ENCODE measurements around the gene TSPAN4.

- no peak for TF ChIP-seq POLR2A (IDR thresholded peaks at IDR 0.05)
- no peak for TF ChIP-seq CTCF (IDR thresholded peaks at IDR 0.05)
Measured at GRCh38 chr11:816433-816779, 26.2 kb upstream of the TSPAN4 start.

All from lower leg skin (tissue), 3 donors.